ENCODE data around the gene FEN1. TPM values are rescaled to one million over a fixed set of nuclear protein-coding genes. Genes with fewer than 3 reads are reported as not detected.

The FEN1 gene
- total and polyA plus RNA-seq, 2 of the 8 experiments (the other 6 are each of a cell fraction or from before 2014, with no cell fraction given), result 52.6 to 86.1 TPM

DNA sequence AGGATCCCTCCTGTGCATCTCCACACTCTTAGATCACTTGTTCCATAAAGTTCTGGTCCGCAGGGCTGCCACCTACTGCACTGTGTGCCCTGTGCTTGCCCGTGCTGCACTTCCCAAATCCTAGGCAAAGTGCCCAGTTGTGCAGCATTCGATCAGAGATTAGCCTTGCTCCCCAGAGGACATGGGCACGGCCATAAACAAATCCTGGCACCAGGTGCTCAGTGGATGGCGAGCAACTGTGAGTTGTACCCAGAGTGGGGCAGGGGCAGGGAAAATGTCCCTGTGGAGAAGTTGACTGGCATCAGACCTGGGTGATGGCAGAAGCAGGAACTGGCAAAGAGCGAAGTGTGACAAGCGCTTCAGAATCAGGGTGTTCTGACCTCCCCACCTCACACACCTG lies 40.0 kb downstream of the FEN1 start (continued):
- TF ChIP-seq EGR1 (IDR thresholded peaks at IDR 0.05; ENCODE audit: borderline replicate concordance, low read depth, low read length) (no peak), TCF12 (IDR thresholded peaks at IDR 0.05; ENCODE audit: low read depth, low read length) (no peak), SUZ12 (IDR thresholded peaks at IDR 0.05; ENCODE audit: low read length) (no peak), POLR2A (IDR thresholded peaks at IDR 0.05; ENCODE audit: control extremely low read depth in 1 of 2, low read depth in 2 of 2, low read length in 2 of 2) (no peak), GTF2F1 (IDR thresholded peaks at IDR 0.05; ENCODE audit: borderline replicate concordance, low read depth, low read length) (no peak)
